Fibroblast of upper back skin (primary cell): ENCODE data around the gene SPRY4.
A peak's percentile ranks its signal among the peaks of the same experiment; 100 is the strongest.
"Not testable (repeated sequence)": the region's sequence is repeated elsewhere in the genome, so short reads cannot be mapped to it uniquely, and the experiment has no call there.

Experiments
- DNase-seq: peaks from one replicate; pipeline ENCODE4 v3.0.0-alpha.2; 2013

The SPRY4 gene

GRCh38 chr5:142292249-142292648, 32.6 kb downstream of the SPRY4 start:
- DNase-seq = no peak

GRCh38 chr5:142290577-142291299, 34.1 kb downstream of the SPRY4 start:
- peak; percentile 47 for DNase-seq

GRCh38 chr5:142289708-142290576, 34.9 kb downstream of the SPRY4 start:
- no peak for DNase-seq

- no peak for DNase-seq
These were observed 36.9 kb downstream of the SPRY4 start for GRCh38 chr5:142287973-142288313.

GRCh38 chr5:142287096-142287972, 37.5 kb downstream of the SPRY4 start:
- no peak for DNase-seq

- no peak for DNase-seq
These were observed 38.7 kb downstream of the SPRY4 start for GRCh38 chr5:142286111-142286510.

- DNase-seq = no peak
These were observed 41.5 kb downstream of the SPRY4 start for GRCh38 chr5:142283304-142283703.

GRCh38 chr5:142281966-142282365, 42.9 kb downstream of the SPRY4 start:
- DNase-seq = no peak

- no peak for DNase-seq
These were observed 43.8 kb downstream of the SPRY4 start for GRCh38 chr5:142281008-142281367.

GRCh38 chr5:142280066-142281007, 44.5 kb downstream of the SPRY4 start:
- peak; percentile 22 for DNase-seq

- DNase-seq = no peak
These were observed 46.2 kb downstream of the SPRY4 start for GRCh38 chr5:142278627-142279026.

- DNase-seq = no peak
These were observed 47.0 kb downstream of the SPRY4 start for GRCh38 chr5:142277796-142278195.

GRCh38 chr5:142276517-142276916, 48.3 kb downstream of the SPRY4 start:
- no peak for DNase-seq

GRCh38 chr5:142275496-142275895, 49.3 kb downstream of the SPRY4 start:
- no peak for DNase-seq

GRCh38 chr5:142272596-142272995, 52.2 kb downstream of the SPRY4 start:
- DNase-seq = not testable (repeated sequence)

GRCh38 chr5:142264084-142264483, 60.7 kb downstream of the SPRY4 start:
- DNase-seq = not testable (repeated sequence)

- DNase-seq = no peak
These were observed 61.5 kb downstream of the SPRY4 start for GRCh38 chr5:142263346-142263745.

GRCh38 chr5:142262683-142263082, 62.1 kb downstream of the SPRY4 start:
- no peak for DNase-seq
